PFSK-1 (cell line): ENCODE measurements around the gene PTPN21.

ENCODE experiments used
- FOXP2 ChIP-seq: optimal IDR thresholded peaks from 2 replicates; pipeline ENCODE3; 2011; ENCODE audit warnings: borderline replicate concordance, control low read depth, inconsistent platforms; ENCODE audit not compliant: insufficient read depth; ENCODE audit errors: extremely low read length, extremely low read depth
- POLR2AphosphoS5 ChIP-seq: IDR thresholded peaks from 2 replicates; pipeline ENCODE4 v1.6.1; 2012; ENCODE audit warnings: low read depth, mild to moderate bottlenecking, control low read depth, low read length, moderate library complexity
- SIN3A ChIP-seq: IDR thresholded peaks from 2 replicates; pipeline ENCODE4 v1.6.1; 2012; ENCODE audit warnings: mild to moderate bottlenecking, low read length, moderate library complexity, borderline replicate concordance; ENCODE audit not compliant: insufficient read depth
- TAF1 ChIP-seq: IDR thresholded peaks from 2 replicates; pipeline ENCODE4 v1.6.1; 2012; ENCODE audit warnings: low read length, control low read depth, borderline replicate concordance; ENCODE audit not compliant: insufficient read depth
- TF ChIP-seq, protein P1 (sequence below), 2 experiments: IDR thresholded peaks; 2 replicates each; pipeline versions ENCODE4 v1.6.1 to v1.8.0; 2011 to 2012; ENCODE audit warnings: low read depth in 2 of 2, low read length in 2 of 2, control low read depth in 1 of 2, inconsistent platforms in 1 of 2, mild to moderate bottlenecking in 1 of 2, moderate library complexity in 1 of 2; ENCODE audit not compliant: insufficient read depth in 1 of 2

PTPN21 gene

DNA sequence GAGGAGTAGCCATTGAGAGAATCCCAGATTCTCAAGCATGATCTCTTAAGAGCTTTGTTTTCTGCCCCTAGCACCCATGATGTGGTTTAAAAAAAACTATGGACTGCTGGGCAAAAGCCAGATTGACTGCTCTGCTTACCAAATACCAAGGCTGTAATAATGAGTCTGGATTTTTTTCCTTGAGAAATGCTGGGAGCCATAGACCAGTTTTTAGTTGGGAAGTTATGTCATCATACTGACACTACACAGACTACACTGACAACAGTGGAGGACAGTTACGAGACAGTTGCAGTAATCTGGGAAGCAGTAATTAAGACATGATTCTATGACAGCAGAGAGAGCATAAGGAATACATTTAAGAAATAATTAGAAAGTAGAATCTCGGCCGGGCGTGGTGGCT, 133.5 kb downstream of the PTPN21 start:
- TF ChIP-seq TAF1 (no peak), POLR2AphosphoS5 (no peak), SIN3A (no peak), FOXP2 (no peak)
- TF ChIP-seq, protein P1, sequence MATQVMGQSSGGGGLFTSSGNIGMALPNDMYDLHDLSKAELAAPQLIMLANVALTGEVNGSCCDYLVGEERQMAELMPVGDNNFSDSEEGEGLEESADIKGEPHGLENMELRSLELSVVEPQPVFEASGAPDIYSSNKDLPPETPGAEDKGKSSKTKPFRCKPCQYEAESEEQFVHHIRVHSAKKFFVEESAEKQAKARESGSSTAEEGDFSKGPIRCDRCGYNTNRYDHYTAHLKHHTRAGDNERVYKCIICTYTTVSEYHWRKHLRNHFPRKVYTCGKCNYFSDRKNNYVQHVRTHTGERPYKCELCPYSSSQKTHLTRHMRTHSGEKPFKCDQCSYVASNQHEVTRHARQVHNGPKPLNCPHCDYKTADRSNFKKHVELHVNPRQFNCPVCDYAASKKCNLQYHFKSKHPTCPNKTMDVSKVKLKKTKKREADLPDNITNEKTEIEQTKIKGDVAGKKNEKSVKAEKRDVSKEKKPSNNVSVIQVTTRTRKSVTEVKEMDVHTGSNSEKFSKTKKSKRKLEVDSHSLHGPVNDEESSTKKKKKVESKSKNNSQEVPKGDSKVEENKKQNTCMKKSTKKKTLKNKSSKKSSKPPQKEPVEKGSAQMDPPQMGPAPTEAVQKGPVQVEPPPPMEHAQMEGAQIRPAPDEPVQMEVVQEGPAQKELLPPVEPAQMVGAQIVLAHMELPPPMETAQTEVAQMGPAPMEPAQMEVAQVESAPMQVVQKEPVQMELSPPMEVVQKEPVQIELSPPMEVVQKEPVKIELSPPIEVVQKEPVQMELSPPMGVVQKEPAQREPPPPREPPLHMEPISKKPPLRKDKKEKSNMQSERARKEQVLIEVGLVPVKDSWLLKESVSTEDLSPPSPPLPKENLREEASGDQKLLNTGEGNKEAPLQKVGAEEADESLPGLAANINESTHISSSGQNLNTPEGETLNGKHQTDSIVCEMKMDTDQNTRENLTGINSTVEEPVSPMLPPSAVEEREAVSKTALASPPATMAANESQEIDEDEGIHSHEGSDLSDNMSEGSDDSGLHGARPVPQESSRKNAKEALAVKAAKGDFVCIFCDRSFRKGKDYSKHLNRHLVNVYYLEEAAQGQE (IDR thresholded peaks at IDR 0.05; ENCODE audit: insufficient read depth in 1 of 2, low read depth in 2 of 2, low read length in 2 of 2), result no peak

DNA sequence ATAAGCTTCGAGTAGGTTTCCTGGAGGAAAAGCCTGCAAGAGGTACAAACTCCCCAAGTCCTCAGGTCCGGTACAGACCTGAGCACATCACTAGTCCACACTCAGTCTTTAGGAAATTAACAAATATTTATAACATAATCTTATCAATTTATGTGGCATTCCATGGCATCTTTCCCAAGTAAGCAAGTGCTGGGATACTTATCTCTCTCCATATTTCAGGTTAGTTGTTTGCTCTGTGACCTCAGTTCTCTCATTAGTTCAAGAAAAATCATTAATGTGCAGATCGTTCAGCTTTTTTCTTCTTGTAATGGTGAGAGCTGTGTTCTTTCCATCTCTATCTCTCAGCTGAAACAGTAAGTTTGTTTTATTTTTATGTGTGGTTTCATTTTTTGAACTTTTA, 134.6 kb downstream of the PTPN21 start:
- TF ChIP-seq, protein P1 (IDR thresholded peaks at IDR 0.05; ENCODE audit: insufficient read depth in 1 of 2, low read depth in 2 of 2, low read length in 2 of 2), result no peak
- no peak for TF ChIP-seq POLR2AphosphoS5
- no peak for TF ChIP-seq FOXP2
- TF ChIP-seq SIN3A, result no peak
- TF ChIP-seq TAF1, result no peak

DNA sequence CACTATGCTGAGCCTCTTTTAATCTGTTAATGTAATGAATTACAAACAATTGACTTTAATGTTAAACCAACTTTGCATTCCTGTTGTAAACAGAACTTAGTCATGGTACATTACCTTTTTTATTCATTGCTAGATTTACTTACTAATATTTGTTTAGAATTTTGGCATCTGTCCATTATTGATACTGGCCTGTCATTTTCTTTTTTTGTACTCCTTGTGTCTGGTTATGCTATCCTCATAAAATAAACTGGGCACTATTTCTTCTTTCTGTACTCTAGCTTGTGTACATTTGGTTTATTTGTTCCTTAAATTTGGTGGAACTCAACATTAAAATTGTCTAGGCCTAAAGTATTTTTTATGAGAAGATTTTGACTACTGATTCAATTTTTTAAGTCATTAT, 137.2 kb downstream of the PTPN21 start:
- no peak for TF ChIP-seq SIN3A
- TF ChIP-seq FOXP2, result no peak
- TF ChIP-seq, protein P1 (IDR thresholded peaks at IDR 0.05; ENCODE audit: insufficient read depth in 1 of 2, low read depth in 2 of 2, low read length in 2 of 2), result no peak
- no peak for TF ChIP-seq TAF1
- TF ChIP-seq POLR2AphosphoS5, result no peak
